CD4-positive, CD25-positive, alpha-beta regulatory T cell (primary cell): Measurements from ENCODE around the gene SNX33. TPM values are rescaled to one million over a fixed set of nuclear protein-coding genes. Genes with fewer than 3 reads are reported as not detected.

ENCODE experiments used
- ATAC-seq, 2 donors: fragments of 150-1000 bp; cut with Tn5 transposase; one replicate each; pipeline ENCODE4 v1.10.0; 2021; ENCODE audit warnings: low read depth in 2 of 2, moderate number of reproducible peaks in 2 of 2, moderate library complexity in 1 of 2
- DNase-seq, 3 donors: peaks; one replicate each; pipeline versions ENCODE4 v3.0.0 to v3.0.0-alpha.2; 2012 to 2022; ENCODE audit warnings: mixed read lengths in 1 of 3
- H3K27ac ChIP-seq: one replicate; pipeline ENCODE4 v1.7.0; 2013; ENCODE audit warnings: mild to moderate bottlenecking, low read length; ENCODE audit not compliant: insufficient read depth, poor library complexity, severe bottlenecking
- H3K27me3 ChIP-seq: one replicate; pipeline ENCODE4 v1.7.0; 2013; ENCODE audit warnings: low read length; ENCODE audit not compliant: control insufficient read depth, insufficient read depth
- H3K36me3 ChIP-seq: one replicate; pipeline ENCODE4 v1.7.0; 2013; ENCODE audit warnings: mild to moderate bottlenecking, low read length, moderate library complexity; ENCODE audit not compliant: control insufficient read depth, insufficient read depth
- H3K4me1 ChIP-seq: 2 replicates; pipeline ENCODE4 v1.7.0; 2013; ENCODE audit warnings: mild to moderate bottlenecking, low read length; ENCODE audit not compliant: insufficient read depth, control insufficient read depth, poor library complexity, severe bottlenecking
- H3K4me3 ChIP-seq: one replicate; pipeline ENCODE4 v1.7.0; 2013; ENCODE audit warnings: low read depth, mild to moderate bottlenecking, low read length, moderate library complexity
- H3K9me3 ChIP-seq, 2 experiments: 1 replicate in 1 of 2; 2 replicates in 1 of 2; pipeline ENCODE4 v1.7.0; 2013; ENCODE audit warnings: low read length in 2 of 2, mild to moderate bottlenecking in 1 of 2, moderate library complexity in 1 of 2; ENCODE audit not compliant: control insufficient read depth in 2 of 2
- H3K27ac Mint-ChIP-seq, 3 donors: one replicate each; pipeline ENCODE4 v1.8.0; 2020 to 2022; ENCODE audit warnings: mild to moderate bottlenecking in 3 of 3, mixed read lengths in 3 of 3, moderate library complexity in 2 of 3
- H3K27me3 Mint-ChIP-seq: one replicate; pipeline ENCODE4 v1.8.0; 2022; ENCODE audit warnings: mild to moderate bottlenecking, mixed read lengths
- H3K36me3 Mint-ChIP-seq: one replicate; pipeline ENCODE4 v1.8.0; 2020; ENCODE audit warnings: mixed read lengths
- H3K4me1 Mint-ChIP-seq, 4 donors: one replicate each; pipeline ENCODE4 v1.8.0; 2020 to 2022; ENCODE audit warnings: mixed read lengths in 4 of 4, mild to moderate bottlenecking in 1 of 4
- H3K4me3 Mint-ChIP-seq, 4 donors: one replicate each; pipeline ENCODE4 v1.8.0; 2020 to 2022; ENCODE audit warnings: mild to moderate bottlenecking in 4 of 4, mixed read lengths in 4 of 4, moderate library complexity in 3 of 4
- H3K9me3 Mint-ChIP-seq, 7 donors: one replicate each; pipeline ENCODE4 v1.8.0; 2020 to 2022; ENCODE audit warnings: mixed read lengths in 7 of 7, mild to moderate bottlenecking in 3 of 7, moderate library complexity in 2 of 7
- polyA plus RNA-seq, 4 donors: library from polyadenylated mRNA; unstranded; fragments of 300-500 nt; fragmentation: Illumina TruSeq; gene quantifications; one replicate each; pipeline ENCODE4 v1.2.3, GENCODE V29; 2021
- total RNA-seq: library from RNA; stranded (reverse); gene quantifications from one replicate; pipeline ENCODE4 v1.2.3, GENCODE V29; 2022

The SNX33 gene
- total and polyA plus RNA-seq, 5 donors from 2014 or later: 0.03 to 2.1 (median 0.78) TPM

GRCh38 chr15:75659928-75660645 is 12.4 kb downstream of the SNX33 start:
- Histone ChIP-seq H3K27me3 (no peaks in the 10 kb centered on the region), H3K4me3 (no peak overlapping the region), H3K27ac (no peak overlapping the region), H3K36me3 (no peaks in the 10 kb centered on the region), H3K9me3 (no peaks in the 10 kb centered on the region), H3K4me1 (no peaks in the 10 kb centered on the region)
- no peak overlapping the region for H3K4me3 Mint-ChIP-seq
- no peaks in the 10 kb centered on the region for H3K9me3 Mint-ChIP-seq
- H3K36me3 Mint-ChIP-seq: peaks cover 6% of the 10 kb centered on the region
- no peak for DNase-seq
- peak overlapping the region in 1 of 3 donors; percentile 63 for H3K27ac Mint-ChIP-seq
- no peaks in the 10 kb centered on the region for H3K4me1 Mint-ChIP-seq
- no peaks in the 10 kb centered on the region for H3K27me3 Mint-ChIP-seq
- ATAC-seq: no peak

GRCh38 chr15:75661100-75661755 is 13.5 kb downstream of the SNX33 start:
- H3K27me3 Mint-ChIP-seq: no peaks in the 10 kb centered on the region
- DNase-seq (no peak), ATAC-seq (no peak)
- H3K27me3 ChIP-seq: no peaks in the 10 kb centered on the region
- H3K27ac Mint-ChIP-seq: no peak overlapping the region
- no peaks in the 10 kb centered on the region for H3K9me3 Mint-ChIP-seq
- no peaks in the 10 kb centered on the region for H3K4me1 Mint-ChIP-seq
- H3K9me3 ChIP-seq: no peaks in the 10 kb centered on the region
- no peak overlapping the region for H3K4me3 Mint-ChIP-seq
- H3K36me3 ChIP-seq: no peaks in the 10 kb centered on the region
- H3K4me1 ChIP-seq: no peaks in the 10 kb centered on the region
- H3K4me3 ChIP-seq: no peak overlapping the region
- H3K27ac ChIP-seq: no peak overlapping the region
- H3K36me3 Mint-ChIP-seq: peaks cover 4% of the 10 kb centered on the region

- no peak overlapping the region for H3K4me3 Mint-ChIP-seq
- H3K36me3 ChIP-seq: no peaks in the 10 kb centered on the region
- H3K4me1 ChIP-seq: no peaks in the 10 kb centered on the region
- no peaks in the 10 kb centered on the region for H3K27me3 ChIP-seq
- H3K27me3 Mint-ChIP-seq: no peaks in the 10 kb centered on the region
- no peak overlapping the region for H3K27ac ChIP-seq
- ATAC-seq (no peak), DNase-seq (no peak)
- H3K36me3 Mint-ChIP-seq: no peaks in the 10 kb centered on the region
- H3K4me3 ChIP-seq: no peak overlapping the region
- no peaks in the 10 kb centered on the region for H3K4me1 Mint-ChIP-seq
- no peaks in the 10 kb centered on the region for H3K9me3 ChIP-seq
- H3K27ac Mint-ChIP-seq: no peak overlapping the region
- H3K9me3 Mint-ChIP-seq: no peaks in the 10 kb centered on the region
Observed at GRCh38 chr15:75661756-75662140, 14.0 kb downstream of the SNX33 start.

GRCh38 chr15:75662823-75663519 is 15.3 kb downstream of the SNX33 start:
- H3K9me3 ChIP-seq: no peaks in the 10 kb centered on the region
- DNase-seq (no peak), ATAC-seq (no peak)
- H3K4me3 Mint-ChIP-seq: no peak overlapping the region
- no peaks in the 10 kb centered on the region for H3K27me3 Mint-ChIP-seq
- no peak overlapping the region for H3K27ac ChIP-seq
- no peaks in the 10 kb centered on the region for H3K36me3 ChIP-seq
- no peaks in the 10 kb centered on the region for H3K36me3 Mint-ChIP-seq
- no peaks in the 10 kb centered on the region for H3K4me1 Mint-ChIP-seq
- H3K9me3 Mint-ChIP-seq: no peaks in the 10 kb centered on the region
- H3K27me3 ChIP-seq: no peaks in the 10 kb centered on the region
- no peaks in the 10 kb centered on the region for H3K4me1 ChIP-seq
- H3K4me3 ChIP-seq: no peak overlapping the region
- peak overlapping the region in 1 of 3 donors; percentile 77 for H3K27ac Mint-ChIP-seq

- Histone ChIP-seq H3K27ac (no peak overlapping the region), H3K9me3 (no peaks in the 10 kb centered on the region), H3K4me1 (no peaks in the 10 kb centered on the region), H3K36me3 (no peaks in the 10 kb centered on the region), H3K27me3 (no peaks in the 10 kb centered on the region), H3K4me3 (no peak overlapping the region)
- Mint-ChIP-seq H3K27me3 (no peaks in the 10 kb centered on the region), H3K4me1 (no peaks in the 10 kb centered on the region), H3K27ac (no peak overlapping the region), H3K36me3 (no peaks in the 10 kb centered on the region), H3K4me3 (no peak overlapping the region), H3K9me3 (no peaks in the 10 kb centered on the region)
- DNase-seq (no peak), ATAC-seq (no peak)
Observed at GRCh38 chr15:75663931-75664421, 16.3 kb downstream of the SNX33 start.

- Mint-ChIP-seq H3K4me1 (no peaks in the 10 kb centered on the region), H3K9me3 (no peaks in the 10 kb centered on the region), H3K4me3 (no peak overlapping the region), H3K27ac (no peak overlapping the region), H3K36me3 (no peaks in the 10 kb centered on the region), H3K27me3 (no peaks in the 10 kb centered on the region)
- Histone ChIP-seq H3K27me3 (no peaks in the 10 kb centered on the region), H3K9me3 (no peaks in the 10 kb centered on the region), H3K4me3 (no peak overlapping the region), H3K4me1 (no peaks in the 10 kb centered on the region), H3K27ac (no peak overlapping the region), H3K36me3 (no peaks in the 10 kb centered on the region)
- ATAC-seq (no peak), DNase-seq (no peak)
Observed at GRCh38 chr15:75666823-75667501, 19.2 kb downstream of the SNX33 start.

- H3K9me3 ChIP-seq: no peaks in the 10 kb centered on the region
- Mint-ChIP-seq H3K36me3 (no peaks in the 10 kb centered on the region), H3K4me3 (no peak overlapping the region), H3K27ac (no peak overlapping the region), H3K4me1 (no peaks in the 10 kb centered on the region), H3K9me3 (no peaks in the 10 kb centered on the region), H3K27me3 (no peaks in the 10 kb centered on the region)
- H3K27ac ChIP-seq: no peak overlapping the region
- ATAC-seq (no peak), DNase-seq (no peak)
- H3K4me1 ChIP-seq: no peaks in the 10 kb centered on the region
- no peaks in the 10 kb centered on the region for H3K36me3 ChIP-seq
- no peaks in the 10 kb centered on the region for H3K27me3 ChIP-seq
- no peak overlapping the region for H3K4me3 ChIP-seq
Observed at GRCh38 chr15:75669191-75669878, 21.6 kb downstream of the SNX33 start.
